PC-9 (cell line): ENCODE results near the gene ARHGAP22. TPM values are rescaled to one million over a fixed set of nuclear protein-coding genes. Genes with fewer than 3 reads are reported as not detected.
"Not testable (repeated sequence)": the region's sequence is repeated elsewhere in the genome, so short reads cannot be mapped to it uniquely, and the experiment has no call there.

Experiments
- BruUV-seq: library from RNA; stranded (reverse); fragments of 400-500 nt; replicated peaks from 2 replicates; lab custom pipeline; 2021; lab: Mats Ljungman, UMichigan
- CTCF ChIA-PET: fragments of 300-600 bp; sonication (Branson Sonifier 250); formaldehyde crosslinking; loops from one replicate; lab custom pipeline; 2022; ENCODE audit warnings: antibody characterized with exemption; lab: Charles Lee
- POLR2A ChIA-PET: fragments of 300-600 bp; sonication (Branson Sonifier 250); formaldehyde crosslinking; loops from one replicate; lab custom pipeline; 2022; ENCODE audit warnings: antibody characterized with exemption; ENCODE audit not compliant: unreplicated experiment; lab: Charles Lee
- DNase-seq, 2 experiments: peaks; one replicate each; pipeline versions ENCODE4 v3.0.0 to v3.0.0-alpha.2; 2015 to 2022; ENCODE audit warnings: mixed read lengths in 1 of 2
- H2AFZ ChIP-seq: fragments of 200-600 bp; sonication (generic); 2 replicates; pipeline ENCODE4 v1.8.1; 2017; ENCODE audit warnings: antibody characterized with exemption
- H3F3A ChIP-seq: fragments of 200-600 bp; sonication (generic); 2 replicates; pipeline ENCODE4 v1.8.1; 2017; ENCODE audit warnings: antibody characterized with exemption, mild to moderate bottlenecking, low read depth; ENCODE audit not compliant: insufficient read depth
- H3K27ac ChIP-seq: fragments of 200-600 bp; sonication (generic); 2 replicates; pipeline ENCODE4 v1.6.1; 2016; ENCODE audit warnings: mixed run types
- H3K27me3 ChIP-seq: fragments of 200-600 bp; sonication (generic); 2 replicates; pipeline ENCODE4 v1.6.1; 2016; ENCODE audit warnings: low read depth, mixed run types; ENCODE audit not compliant: insufficient read depth
- H3K36me3 ChIP-seq: fragments of 200-600 bp; sonication (generic); 2 replicates; pipeline ENCODE4 v1.6.1; 2016; ENCODE audit warnings: low read depth, mixed run types
- H3K4me1 ChIP-seq: fragments of 200-600 bp; sonication (generic); replicated peaks from 2 replicates; pipeline ENCODE4 v1.6.1; 2016; ENCODE audit warnings: mixed run types; ENCODE audit not compliant: insufficient read depth
- H3K4me2 ChIP-seq: fragments of 200-600 bp; sonication (generic); 2 replicates; pipeline ENCODE4 v1.6.1; 2017; ENCODE audit warnings: mixed run types
- H3K4me3 ChIP-seq: fragments of 200-600 bp; sonication (generic); 2 replicates; pipeline ENCODE4 v1.6.1; 2016; ENCODE audit warnings: mixed run types
- H3K79me2 ChIP-seq: fragments of 200-600 bp; sonication (generic); 2 replicates; pipeline ENCODE4 v1.6.1; 2017; ENCODE audit warnings: low read depth, mixed run types
- H3K9me2 ChIP-seq: fragments of 200-600 bp; sonication (generic); 2 replicates; pipeline ENCODE4 v1.8.1; 2017; ENCODE audit warnings: mild to moderate bottlenecking; ENCODE audit not compliant: insufficient read depth
- H3K9me3 ChIP-seq: fragments of 200-600 bp; sonication (generic); 2 replicates; pipeline ENCODE4 v1.8.1; 2016; ENCODE audit warnings: low read depth; ENCODE audit not compliant: insufficient read depth
- H4K20me1 ChIP-seq: fragments of 200-600 bp; sonication (generic); 2 replicates; pipeline ENCODE4 v1.8.1; 2017; ENCODE audit not compliant: insufficient read depth
- CTCF ChIP-seq: fragments of 200-600 bp; sonication (generic); conservative IDR thresholded peaks from 2 replicates; pipeline ENCODE4 v1.6.1; 2017; ENCODE audit warnings: mixed run types, antibody characterized with exemption, mild to moderate bottlenecking, moderate library complexity
- EZH2 ChIP-seq: fragments of 200-600 bp; sonication (generic); IDR thresholded peaks from 2 replicates; pipeline ENCODE4 v1.8.0; 2017; ENCODE audit warnings: antibody characterized with exemption, low read depth
- intact Hi-C: fragments of 100-400 bp; cut with micrococcal nuclease; formaldehyde crosslinking; loops from one replicate; pipeline ENCODE4 v1.10.0; 2022; ENCODE audit not compliant: unreplicated experiment
- total RNA-seq: library from RNA; stranded (reverse); gene quantifications from 2 replicates; pipeline ENCODE4 v1.2.3, GENCODE V29; 2021

ARHGAP22 gene
- total RNA-seq, 1 experiment from 2014 or later = 4.0 TPM

GRCh38 chr10:48423884-48424283, 181.0 kb downstream of the ARHGAP22 start:
- H3K27ac ChIP-seq = no peak overlapping the region
- no peaks in the 10 kb centered on the region for H3K9me2 ChIP-seq
- POLR2A ChIA-PET = no interaction called here
- BruUV-seq = no TSS peak
- peaks cover 4% of the 10 kb centered on the region; the same call in 1 of the 2 replicates for H4K20me1 ChIP-seq
- no peak overlapping the region for H3K4me3 ChIP-seq
- H3K9me3 ChIP-seq = no peaks in the 10 kb centered on the region
- CTCF ChIA-PET = no interaction called here
- H3K79me2 ChIP-seq = no peaks in the 10 kb centered on the region
- H3K4me2 ChIP-seq = no peak overlapping the region
- H2AFZ ChIP-seq = no peak overlapping the region
- no peak for DNase-seq
- H3K36me3 ChIP-seq = peaks cover 4% of the 10 kb centered on the region; the same call in 1 of the 2 replicates
- no peaks in the 10 kb centered on the region for H3K27me3 ChIP-seq
- intact Hi-C loops = no loop called here
- no peaks in the 10 kb centered on the region for H3K4me1 ChIP-seq
- no peak for TF ChIP-seq EZH2
- TF ChIP-seq CTCF = no peak
- H3F3A ChIP-seq = no peaks in the 10 kb centered on the region

- H3K4me1 ChIP-seq, H3K9me3 ChIP-seq, H3K79me2 ChIP-seq, H3K4me2 ChIP-seq, H4K20me1 ChIP-seq, H3K27ac ChIP-seq, H3K4me3 ChIP-seq, H3K27me3 ChIP-seq, H3K9me2 ChIP-seq, POLR2A ChIA-PET, intact Hi-C loops, CTCF ChIA-PET, DNase-seq, H2AFZ ChIP-seq, H3K36me3 ChIP-seq, BruUV-seq, H3F3A ChIP-seq: not testable (repeated sequence)
Measured at GRCh38 chr10:48421862-48422261, 183.0 kb downstream of the ARHGAP22 start.

DNA sequence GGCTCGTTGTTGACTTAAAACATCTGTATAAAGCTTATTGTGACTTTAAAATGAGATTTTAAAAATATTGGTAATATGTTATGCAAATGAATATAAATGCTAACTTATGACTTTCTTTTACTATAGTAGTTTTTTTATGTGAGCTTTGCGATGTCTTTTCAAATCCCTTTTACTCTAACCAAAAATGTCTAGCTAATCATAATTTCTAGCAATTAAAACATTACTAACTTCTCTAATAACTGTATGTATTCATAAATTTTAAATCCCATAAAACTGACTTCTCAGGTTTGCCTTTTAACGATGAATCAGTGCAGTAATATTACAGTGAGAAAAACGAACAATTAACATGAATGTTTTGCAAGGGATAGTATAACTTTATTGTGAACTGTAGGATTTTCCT, 185.2 kb downstream of the ARHGAP22 start:
- Histone ChIP-seq H2AFZ (no peak overlapping the region), H3K4me1 (no peaks in the 10 kb centered on the region), H3K4me3 (no peak overlapping the region), H3K36me3 (no peaks in the 10 kb centered on the region), H3K9me3 (no peaks in the 10 kb centered on the region), H3K27me3 (no peaks in the 10 kb centered on the region), H4K20me1 (peaks cover 4% of the 10 kb centered on the region; the same call in 1 of the 2 replicates), H3F3A (no peaks in the 10 kb centered on the region), H3K27ac (no peak overlapping the region), H3K79me2 (no peaks in the 10 kb centered on the region), H3K9me2 (no peaks in the 10 kb centered on the region), H3K4me2 (no peak overlapping the region)
- CTCF ChIA-PET = no interaction called here
- intact Hi-C loops = no loop called here
- BruUV-seq = no TSS peak
- no peak for DNase-seq
- POLR2A ChIA-PET = no interaction called here
- TF ChIP-seq CTCF = no peak
- no peak for TF ChIP-seq EZH2

DNA sequence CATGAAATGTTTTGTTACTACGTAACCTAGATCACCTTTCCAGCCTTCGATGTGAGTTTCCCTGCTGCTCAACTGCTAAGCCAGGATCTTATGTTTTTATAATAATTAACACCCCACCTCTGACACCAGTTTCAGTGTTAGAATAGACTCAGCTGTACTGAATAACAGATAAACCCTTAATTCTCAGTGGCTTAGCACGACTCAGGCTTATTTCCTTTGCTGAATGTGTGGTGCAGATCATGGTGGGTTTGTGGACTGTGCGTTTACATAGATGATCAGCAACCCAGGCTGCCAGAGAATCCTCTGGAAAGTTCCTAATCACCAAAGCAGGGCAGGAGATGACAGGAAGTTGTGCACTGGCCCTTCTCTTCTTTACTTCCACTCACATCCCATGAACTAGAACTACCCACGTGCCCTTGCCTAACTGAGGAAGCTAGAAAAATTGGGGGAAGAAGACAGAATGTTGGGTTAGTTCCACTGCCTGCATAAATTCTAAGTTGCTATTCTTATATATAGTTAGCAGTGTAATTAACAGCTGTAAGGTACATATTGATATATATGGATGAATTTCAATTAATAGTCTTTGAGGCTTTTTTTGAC, 186.6 kb downstream of the ARHGAP22 start:
- Histone ChIP-seq H3K4me3 (no peak overlapping the region), H2AFZ (no peak overlapping the region), H3K9me3 (no peaks in the 10 kb centered on the region), H3K36me3 (no peaks in the 10 kb centered on the region; the same call in 1 of the 2 replicates), H3F3A (no peaks in the 10 kb centered on the region), H3K79me2 (no peaks in the 10 kb centered on the region), H3K9me2 (no peaks in the 10 kb centered on the region), H4K20me1 (0 out of 2 replicates have a peak, but pooled peaks cover 4% of the 10 kb centered on the region), H3K4me1 (no peaks in the 10 kb centered on the region), H3K27me3 (no peaks in the 10 kb centered on the region), H3K4me2 (no peak overlapping the region), H3K27ac (no peak overlapping the region)
- ChIA-PET POLR2A (no interaction called here), CTCF (no interaction called here)
- BruUV-seq = no TSS peak
- no peak for DNase-seq
- intact Hi-C loops = no loop called here
- no peak for TF ChIP-seq EZH2
